Kidney capillary endothelial cell (primary cell): ENCODE data around the gene ARMH1.
"Not testable (repeated sequence)": the region's sequence is repeated elsewhere in the genome, so short reads cannot be mapped to it uniquely, and the experiment has no call there.

ENCODE experiments used
- DNase-seq: peaks from one replicate; pipeline ENCODE4 v3.0.0-alpha.2; 2018; ENCODE audit warnings: low spot score

The ARMH1 gene

GRCh38 chr1:44723496-44724295, 49.2 kb downstream of the ARMH1 start:
- no peak for DNase-seq

DNA sequence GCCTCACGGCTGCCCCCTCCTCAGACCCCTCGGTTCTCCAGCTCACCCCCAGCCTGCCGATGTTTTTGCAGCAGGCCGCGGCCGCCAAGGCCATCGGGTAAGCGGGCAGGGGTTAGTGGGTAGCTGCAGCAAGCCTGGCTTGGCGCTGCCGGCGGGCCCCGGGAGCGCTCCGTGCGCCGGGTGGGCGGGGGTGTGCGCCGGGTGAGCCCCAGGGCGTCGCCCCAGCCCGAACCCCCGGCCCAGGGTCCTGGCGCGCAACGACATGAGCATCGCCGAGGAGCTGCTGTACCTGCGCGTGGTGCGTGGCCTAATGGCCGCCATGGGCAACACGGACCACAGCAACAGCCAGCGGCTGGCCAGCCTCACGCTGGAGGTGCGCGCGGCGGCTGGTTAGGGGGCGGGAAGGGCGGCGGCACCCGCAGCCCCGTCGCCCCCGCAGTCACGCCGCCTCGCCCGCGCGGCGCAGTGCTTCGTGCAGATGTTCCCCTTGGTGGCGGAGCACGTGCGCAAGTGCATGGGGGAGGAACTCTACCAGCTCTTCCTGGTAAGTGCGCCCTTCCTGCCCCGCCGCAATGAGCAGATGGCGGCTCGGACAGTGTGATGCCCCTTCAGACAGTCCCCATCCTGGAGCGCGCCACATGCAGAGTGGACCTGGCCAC, 49.9 kb downstream of the ARMH1 start:
- DNase-seq, result no peak

DNA sequence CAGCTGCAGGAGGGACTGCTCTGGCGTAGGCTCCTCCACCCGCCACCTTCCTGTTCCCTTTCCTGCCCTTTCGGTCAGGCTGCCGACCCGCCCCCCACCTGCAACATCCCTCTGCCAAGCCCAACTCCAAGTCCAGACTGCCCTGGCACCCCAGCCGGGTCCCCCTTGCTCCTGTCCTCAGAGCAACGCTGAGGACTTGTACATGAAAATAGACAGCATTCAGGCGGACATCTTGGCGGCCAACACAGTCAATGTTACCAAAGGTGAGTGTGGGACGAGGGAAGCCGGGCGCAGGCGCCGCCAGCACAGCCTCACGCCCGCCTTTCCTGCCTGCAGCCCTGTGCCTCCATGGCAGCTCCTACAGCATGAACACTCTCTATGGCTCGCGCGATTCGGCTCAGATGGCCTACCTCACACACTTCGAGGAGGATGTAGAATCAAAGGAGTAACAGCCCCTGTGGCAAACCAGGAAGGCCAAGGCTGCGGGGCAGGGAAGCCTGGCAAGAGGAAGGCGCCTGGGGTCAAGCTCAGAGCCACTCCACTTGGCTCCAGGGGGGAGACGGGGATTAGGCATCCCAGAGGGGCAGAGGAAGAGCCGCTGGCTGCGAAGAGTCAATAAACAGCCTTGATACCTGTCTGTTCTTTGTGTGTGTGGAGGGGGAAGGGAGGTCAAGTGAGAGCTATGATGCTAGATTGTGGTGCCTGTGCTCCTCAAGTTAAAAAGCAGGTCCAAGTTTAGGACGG, 50.6 kb downstream of the ARMH1 start:
- DNase-seq, result no peak

DNA sequence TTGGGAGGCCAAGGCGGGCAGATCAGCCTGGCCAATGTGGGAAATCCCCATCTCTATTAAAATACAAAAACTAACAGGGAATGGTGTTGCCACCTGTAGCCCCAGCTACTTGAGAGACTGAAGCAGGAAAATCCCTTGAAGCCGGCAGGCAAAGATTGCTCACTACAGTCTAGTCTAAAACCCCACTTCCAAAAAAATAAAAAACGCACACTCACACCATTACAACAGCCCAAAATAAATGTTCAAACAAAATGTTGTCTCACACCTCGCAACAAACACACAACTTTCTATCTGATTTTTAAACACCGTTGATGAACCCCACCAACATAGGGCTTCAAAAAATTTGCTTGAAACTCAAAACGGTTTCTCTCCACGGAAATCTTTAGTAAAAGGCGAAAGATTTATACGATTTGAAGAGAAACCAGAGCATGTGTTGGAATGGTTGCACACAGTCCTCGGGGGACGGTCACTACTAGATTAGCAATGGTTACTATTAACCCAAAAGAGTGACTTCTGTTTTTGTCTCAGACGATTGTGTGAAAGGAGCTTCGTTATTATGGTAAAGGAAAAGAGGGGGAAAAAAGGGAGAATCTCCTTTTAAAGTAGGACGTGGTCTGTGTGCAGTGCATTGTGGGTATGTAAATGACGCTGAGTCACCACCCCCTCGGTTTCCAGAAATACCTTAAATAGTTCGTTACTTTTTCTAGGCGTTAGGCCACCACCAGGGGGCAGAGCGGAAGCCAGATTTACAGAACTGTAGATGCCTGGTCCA, 56.4 kb downstream of the ARMH1 start, which contains the start of gene RNU5D-1:
Gene RNU5D-1 (minus strand): TSS at position 430 of the 772 bp plus-strand sequence.
- DNase-seq, result peak; percentile 98

DNA sequence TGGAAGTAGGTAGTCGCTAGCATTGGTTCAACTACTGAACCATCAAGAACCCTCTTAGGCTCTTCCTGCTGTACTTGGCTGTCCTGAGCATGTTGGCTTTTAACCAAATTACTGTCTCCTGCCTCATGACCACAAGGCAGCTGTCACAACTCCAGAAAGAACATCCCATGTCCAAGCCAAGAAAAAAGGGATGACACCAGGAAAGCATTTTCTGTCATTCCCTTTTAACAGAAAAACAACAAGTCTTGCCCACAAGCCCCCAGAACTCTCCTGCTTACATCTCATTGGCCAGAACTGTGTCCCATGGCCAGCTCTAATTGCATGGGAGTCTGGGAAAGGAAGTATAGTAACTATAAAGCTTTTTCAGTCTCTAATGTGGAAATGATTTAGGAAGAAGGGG, 58.9 kb downstream of the ARMH1 start:
- DNase-seq, result no peak

DNA sequence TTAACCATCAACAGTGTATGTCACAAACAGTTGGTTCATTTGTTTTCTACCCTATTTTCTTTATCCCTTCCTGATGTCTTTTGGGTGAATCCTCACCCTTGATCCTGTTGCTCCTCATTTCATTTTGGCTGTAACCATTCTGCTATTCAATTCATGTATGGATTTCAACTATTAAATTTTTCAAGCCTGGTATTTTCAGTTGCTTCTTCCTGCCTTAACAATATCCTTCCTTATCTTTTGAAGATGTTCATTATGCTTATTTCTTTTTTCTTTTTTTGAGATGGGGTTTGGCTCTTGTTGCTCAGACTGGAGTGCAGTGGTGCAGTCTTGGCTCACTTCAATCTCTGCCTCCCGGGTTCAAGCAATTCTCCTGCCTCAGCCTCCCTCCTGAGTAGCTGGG, 59.3 kb downstream of the ARMH1 start:
- no peak for DNase-seq

GRCh38 chr1:44735992-44736391, 61.5 kb downstream of the ARMH1 start:
- DNase-seq, result no peak

- DNase-seq, result not testable (repeated sequence)
Observed at GRCh38 chr1:44738953-44739306, 64.4 kb downstream of the ARMH1 start.

GRCh38 chr1:44739307-44740178, 65.0 kb downstream of the ARMH1 start, which contains the start of gene KIF2C:
KIF2C (plus strand) TSS chr1:44739837; CDS start chr1:44739933, 96 bp downstream.
- peak; percentile 97 for DNase-seq

GRCh38 chr1:44740179-44740617, 65.7 kb downstream of the ARMH1 start:
- DNase-seq, result no peak

DNA sequence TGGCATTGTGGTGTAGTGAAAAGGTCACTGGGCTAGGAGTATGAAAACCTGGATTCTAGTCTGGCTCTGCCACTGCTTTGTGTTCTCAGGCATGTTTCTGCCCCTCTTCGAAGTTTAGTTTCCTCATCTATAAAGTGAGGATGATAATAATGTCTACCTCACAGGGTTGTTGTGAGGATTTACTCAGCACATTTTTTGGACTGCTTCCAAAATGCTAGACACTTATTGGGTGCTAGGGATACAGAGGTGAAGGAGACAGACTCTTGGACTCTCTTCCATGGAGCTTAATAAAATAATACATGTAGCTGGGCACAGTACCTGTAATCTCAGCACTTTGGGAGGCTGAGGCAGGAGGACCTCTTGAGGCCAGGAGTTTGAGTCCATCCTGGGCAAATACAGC, 68.7 kb downstream of the ARMH1 start:
- DNase-seq, result no peak

- DNase-seq, result no peak
Observed at GRCh38 chr1:44747878-44748277, 73.4 kb downstream of the ARMH1 start.

GRCh38 chr1:44757420-44757819, 82.9 kb downstream of the ARMH1 start:
- no peak for DNase-seq

DNA sequence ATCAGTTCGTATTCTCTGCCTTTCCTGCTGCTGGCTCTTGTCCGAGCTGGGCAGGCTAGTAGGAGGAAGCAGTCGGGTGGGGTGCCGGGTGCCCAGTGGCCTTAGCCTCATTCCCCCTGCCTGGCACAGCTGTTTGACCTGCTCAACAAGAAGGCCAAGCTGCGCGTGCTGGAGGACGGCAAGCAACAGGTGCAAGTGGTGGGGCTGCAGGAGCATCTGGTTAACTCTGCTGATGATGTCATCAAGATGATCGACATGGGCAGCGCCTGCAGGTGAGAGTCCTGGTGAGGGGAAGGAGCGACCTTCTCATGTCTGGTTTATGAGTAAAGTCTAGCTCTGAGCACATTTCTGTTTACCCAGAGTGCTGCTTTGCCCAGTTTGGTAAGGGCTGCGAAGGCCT, 84.6 kb downstream of the ARMH1 start:
- no peak for DNase-seq

GRCh38 chr1:44760876-44761275, 86.4 kb downstream of the ARMH1 start:
- DNase-seq, result no peak

DNA sequence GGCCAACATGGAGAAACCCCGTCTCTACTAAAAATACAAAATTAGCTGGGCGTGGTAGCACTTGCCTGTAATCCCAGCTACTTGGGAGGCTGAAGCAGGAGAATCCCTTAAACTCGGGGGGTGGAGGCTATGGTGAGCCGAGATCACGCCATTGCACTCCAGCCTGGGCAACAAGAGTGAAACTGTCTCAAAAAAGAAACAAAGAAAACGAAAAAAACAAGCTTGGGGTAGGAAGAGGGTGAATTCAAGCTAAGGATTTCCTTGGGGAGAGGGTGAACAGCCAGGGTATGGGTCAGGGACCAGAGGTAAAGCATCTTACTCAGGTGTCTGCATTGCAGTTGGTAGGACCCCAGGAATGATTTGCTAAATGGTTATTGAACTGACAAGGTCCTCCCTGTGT, 91.9 kb downstream of the ARMH1 start:
- DNase-seq, result not testable (repeated sequence)
